Suppressor macrophage treated with lipopolysaccharide for 4 hours (primary cell): ENCODE data around the gene CDON.
"Not testable (repeated sequence)": the region's sequence is repeated elsewhere in the genome, so short reads cannot be mapped to it uniquely, and the experiment has no call there.

Experiments
- DNase-seq: peaks from one replicate; pipeline ENCODE4 v3.0.0-alpha.2; 2020

CDON gene

GRCh38 chr11:125921042-125921441, 141.6 kb downstream of the CDON start:
- DNase-seq = no peak

- DNase-seq = no peak
Measured at GRCh38 chr11:125918140-125918840, 144.4 kb downstream of the CDON start.

- no peak for DNase-seq
Measured at GRCh38 chr11:125916683-125917347, 145.9 kb downstream of the CDON start.

- DNase-seq = not testable (repeated sequence)
Measured at GRCh38 chr11:125914601-125915000, 148.1 kb downstream of the CDON start.

GRCh38 chr11:125910226-125910849, 152.3 kb downstream of the CDON start:
- DNase-seq = no peak
